Activated T-helper 17 cell treated with anti-CD3 and anti-CD28 coated beads, Interleukin-2, amount 50 U/mL, for 72 hours (primary cell): ENCODE measurements around the gene CDKN2AIP. TPM values are rescaled to one million over a fixed set of nuclear protein-coding genes. Genes with fewer than 3 reads are reported as not detected.
A peak's percentile ranks its signal among the peaks of the same experiment; 100 is the strongest.

Experiments used
- ATAC-seq: fragments of 150-1000 bp; cut with Tn5 transposase; replicated peaks from 2 replicates; pipeline ENCODE4 v1.10.0; 2021; ENCODE audit warnings: mild to moderate bottlenecking, moderate library complexity
- H3K27ac Mint-ChIP-seq: one replicate; pipeline ENCODE4 v1.8.0; 2022; ENCODE audit warnings: mixed read lengths
- H3K27me3 Mint-ChIP-seq: one replicate; pipeline ENCODE4 v1.8.0; 2022; ENCODE audit warnings: mixed read lengths
- H3K36me3 Mint-ChIP-seq: one replicate; pipeline ENCODE4 v1.8.0; 2022; ENCODE audit warnings: low read depth, mild to moderate bottlenecking, mixed read lengths
- H3K4me1 Mint-ChIP-seq: one replicate; pipeline ENCODE4 v1.8.0; 2022; ENCODE audit warnings: mixed read lengths
- H3K4me3 Mint-ChIP-seq: one replicate; pipeline ENCODE4 v1.8.0; 2022; ENCODE audit warnings: mild to moderate bottlenecking, mixed read lengths
- H3K9me3 Mint-ChIP-seq: one replicate; pipeline ENCODE4 v1.8.0; 2022; ENCODE audit warnings: mixed read lengths
- total RNA-seq, 2 donors: library from RNA; stranded (reverse); gene quantifications; one replicate each; pipeline ENCODE4 v1.2.3, GENCODE V29; 2022

Gene CDKN2AIP
- total RNA-seq, 2 donors from 2014 or later: 16.3 to 32.2 TPM

GRCh38 chr4:183483997-183484396 is 39.6 kb downstream of the CDKN2AIP start:
- H3K9me3 Mint-ChIP-seq: no peaks in the 10 kb centered on the region
- no peaks in the 10 kb centered on the region for H3K4me1 Mint-ChIP-seq
- H3K27ac Mint-ChIP-seq: no peak overlapping the region
- no peak overlapping the region for H3K4me3 Mint-ChIP-seq
- H3K27me3 Mint-ChIP-seq: no peaks in the 10 kb centered on the region
- no peak for ATAC-seq
- no peaks in the 10 kb centered on the region for H3K36me3 Mint-ChIP-seq

- Mint-ChIP-seq H3K9me3 (no peaks in the 10 kb centered on the region), H3K4me1 (no peaks in the 10 kb centered on the region), H3K4me3 (no peak overlapping the region), H3K27me3 (no peaks in the 10 kb centered on the region), H3K27ac (no peak overlapping the region), H3K36me3 (no peaks in the 10 kb centered on the region)
- ATAC-seq: no peak
Observed at GRCh38 chr4:183485411-183486160, 41.1 kb downstream of the CDKN2AIP start.

DNA sequence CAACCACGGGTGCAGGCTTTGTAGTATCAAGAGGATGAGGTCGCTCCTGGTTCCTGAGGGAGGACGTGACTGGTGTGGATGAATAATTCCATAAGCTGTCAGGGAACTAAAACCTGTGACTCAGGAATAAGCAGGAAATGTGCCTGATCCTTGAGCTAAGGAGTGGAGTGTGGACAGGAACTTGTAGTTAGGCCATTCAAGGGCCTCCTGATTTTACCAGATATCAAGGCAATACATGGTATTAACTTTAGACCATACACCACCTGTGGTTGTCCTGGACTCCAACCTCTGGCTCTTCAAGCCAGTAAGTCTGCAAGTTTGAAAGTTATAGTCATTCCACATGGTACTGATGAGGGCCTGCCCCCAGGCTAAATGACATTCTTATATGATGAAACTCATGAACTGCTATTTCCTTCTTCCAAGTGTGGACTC is 48.4 kb downstream of the CDKN2AIP start:
- no peaks in the 10 kb centered on the region for H3K27me3 Mint-ChIP-seq
- H3K27ac Mint-ChIP-seq: no peak overlapping the region
- no peaks in the 10 kb centered on the region for H3K4me1 Mint-ChIP-seq
- H3K36me3 Mint-ChIP-seq: peaks cover 16% of the 10 kb centered on the region
- ATAC-seq: no peak
- H3K9me3 Mint-ChIP-seq: peaks cover 5% of the 10 kb centered on the region
- H3K4me3 Mint-ChIP-seq: no peak overlapping the region

GRCh38 chr4:183493246-183493645 is 48.8 kb downstream of the CDKN2AIP start:
- Mint-ChIP-seq H3K9me3 (peaks cover 5% of the 10 kb centered on the region), H3K36me3 (peaks cover 16% of the 10 kb centered on the region), H3K27ac (no peak overlapping the region), H3K27me3 (no peaks in the 10 kb centered on the region), H3K4me3 (no peak overlapping the region), H3K4me1 (no peaks in the 10 kb centered on the region)
- no peak for ATAC-seq

DNA sequence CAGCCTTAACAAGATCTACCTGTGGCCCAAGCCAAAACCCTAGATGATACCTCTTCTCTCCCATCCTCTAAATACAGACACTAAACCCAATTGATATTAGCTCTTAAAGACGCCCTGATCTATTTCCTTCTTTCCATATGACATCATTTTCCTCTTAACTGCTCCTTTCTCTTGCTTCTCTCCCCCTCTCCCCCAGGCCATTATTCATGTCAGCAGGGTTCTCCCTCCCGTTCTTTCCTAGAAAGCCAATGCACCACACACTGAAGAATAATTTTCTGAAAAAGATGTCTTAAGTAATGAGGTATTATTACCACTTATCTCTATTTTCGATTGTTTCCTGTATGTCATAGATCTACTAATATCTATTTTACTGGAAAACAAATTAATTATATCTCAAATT is 50.7 kb downstream of the CDKN2AIP start:
- no peak for ATAC-seq
- no peak overlapping the region for H3K4me3 Mint-ChIP-seq
- peaks cover 5% of the 10 kb centered on the region for H3K9me3 Mint-ChIP-seq
- peaks cover 16% of the 10 kb centered on the region for H3K36me3 Mint-ChIP-seq
- peak overlapping the region; percentile 52 for H3K27ac Mint-ChIP-seq
- H3K4me1 Mint-ChIP-seq: no peaks in the 10 kb centered on the region
- H3K27me3 Mint-ChIP-seq: no peaks in the 10 kb centered on the region

Other genes starting within 250 kb of the CDKN2AIP start
- gene CLDN22, start 124.4 kb upstream of the CDKN2AIP start, total RNA-seq: not detected
- not detected for gene CLDN24, start 122.2 kb upstream of the CDKN2AIP start, total RNA-seq
- gene ING2, start 60.4 kb downstream of the CDKN2AIP start, total RNA-seq: 10 to 100 TPM; 10.6 to 16.3 TPM
- gene RWDD4, start 214.5 kb downstream of the CDKN2AIP start, total RNA-seq: 10 to 100 TPM in 1 of 2 donors, 1 to 10 TPM in 1; 8.8 to 16.7 TPM
- gene TRAPPC11, start 214.7 kb downstream of the CDKN2AIP start, total RNA-seq: 10 to 100 TPM; 22.0 to 25.6 TPM